Kidney (tissue), 14 donors: ENCODE results near the gene PLAU. TPM values are rescaled to one million over a fixed set of nuclear protein-coding genes. Genes with fewer than 3 reads are reported as not detected.

ENCODE experiments used
- DNase-seq, 5 donors: peaks; one replicate each; pipeline ENCODE4 v3.0.0-alpha.2; 2013 to 2020
- FAIRE-seq: peaks from 2 replicates; lab custom pipeline; 2012; peaks lifted over from hg19 to GRCh38; lab: Jason Lieb, UNC
- H3K27ac ChIP-seq, 2 donors: one replicate each; pipeline ENCODE4 v1.7.0; 2013; ENCODE audit warnings: low read depth in 2 of 2, low read length in 2 of 2, inconsistent platforms in 1 of 2
- H3K27me3 ChIP-seq: one replicate; pipeline ENCODE4 v1.7.1; 2013; ENCODE audit warnings: low read length, inconsistent platforms; ENCODE audit not compliant: control insufficient read depth, insufficient read depth
- H3K36me3 ChIP-seq, 3 donors: one replicate each; pipeline versions ENCODE4 v1.7.0 to v1.7.1; 2013; ENCODE audit warnings: low read length in 3 of 3, control low read depth in 1 of 3, inconsistent platforms in 1 of 3; ENCODE audit not compliant: insufficient read depth in 3 of 3, control insufficient read depth in 2 of 3
- H3K4me1 ChIP-seq, 3 donors: one replicate each; pipeline versions ENCODE4 v1.7.0 to v1.7.1; 2013; ENCODE audit warnings: low read length in 3 of 3, inconsistent platforms in 1 of 3, low read depth in 1 of 3; ENCODE audit not compliant: control insufficient read depth in 2 of 3, insufficient read depth in 2 of 3
- H3K4me3 ChIP-seq, 3 donors: one replicate each; pipeline versions ENCODE4 v1.7.0 to v1.8.1; 2013; ENCODE audit warnings: low read length in 3 of 3, control low read depth in 1 of 3, inconsistent platforms in 1 of 3
- H3K9ac ChIP-seq, 3 donors: one replicate each; pipeline versions ENCODE4 v1.7.0 to v1.7.1; 2013; ENCODE audit warnings: low read length in 3 of 3, control low read depth in 1 of 3, inconsistent platforms in 1 of 3
- H3K9me3 ChIP-seq, 3 donors: one replicate each; pipeline versions ENCODE4 v1.7.0 to v1.7.1; 2013; ENCODE audit warnings: low read length in 3 of 3, control low read depth in 1 of 3, inconsistent platforms in 1 of 3; ENCODE audit not compliant: control insufficient read depth in 2 of 3, insufficient read depth in 1 of 3
- CTCF ChIP-seq: IDR thresholded peaks from 3 replicates; pipeline ENCODE4 v1.5.1; 2012; ENCODE audit warnings: mild to moderate bottlenecking, moderate library complexity, borderline replicate concordance; ENCODE audit not compliant: insufficient read depth; ENCODE audit errors: extremely low read depth
- intact Hi-C: fragments of 100-400 bp; cut with DNase I; formaldehyde crosslinking; loops from one replicate; pipeline ENCODE4 v1.11.1; 2022
- polyA plus RNA-seq: library from polyadenylated mRNA; stranded (reverse); fragments of 350-450 nt; fragmentation: Illumina TruSeq; extraction: RNeasy Lipid Tissue Mini Kit (QIAGEN cat#74804); gene quantifications from one replicate; pipeline ENCODE4 v1.2.3, GENCODE V29; 2014; ENCODE audit warnings: low read depth, low replicate concordance; ENCODE audit not compliant: insufficient read depth
- total RNA-seq: library from RNA; stranded (reverse); fragmentation: NEBNext Ultra II Directional; extraction: Animal tissue kit (Norgen Biotek cat#: 25700); gene quantifications from one replicate; pipeline ENCODE4 v1.2.1, GENCODE V29; 2021
- donor health status: control.
- donor health status: control.
- donor health status: control.
- donor health status: control.
- donor health status: control.
- donor health status: DM: yes; HTN: yes; CAD: no.
- donor health status: Normal renal cell carcinoma (clear cell type).

PLAU gene
- total and polyA plus RNA-seq, 2 donors from 2014 or later, result 40.8 to 82.5 TPM

GRCh38 chr10:73899423-73899822 lies 11.5 kb upstream of the PLAU start:
- Histone ChIP-seq H3K4me1 (no peaks in the 10 kb centered on the region), H3K9me3 (no peaks in the 10 kb centered on the region), H3K27me3 (no peaks in the 10 kb centered on the region), H3K4me3 (no peak overlapping the region), H3K9ac (no peak overlapping the region), H3K36me3 (no peaks in the 10 kb centered on the region), H3K27ac (no peak overlapping the region)
- FAIRE-seq (no peak), DNase-seq (peak in 1 of 5 donors; percentile 25)
- TF ChIP-seq CTCF, result no peak
- intact Hi-C loops, result no loop called here

GRCh38 chr10:73900064-73900463 lies 10.9 kb upstream of the PLAU start:
- Histone ChIP-seq H3K27ac (no peak overlapping the region), H3K4me1 (no peaks in the 10 kb centered on the region), H3K27me3 (no peaks in the 10 kb centered on the region), H3K4me3 (no peak overlapping the region), H3K9ac (no peak overlapping the region), H3K36me3 (no peaks in the 10 kb centered on the region), H3K9me3 (no peaks in the 10 kb centered on the region)
- DNase-seq (no peak), FAIRE-seq (no peak)
- TF ChIP-seq CTCF, result no peak
- intact Hi-C loops, result no loop called here

GRCh38 chr10:73901261-73901660 lies 9.7 kb upstream of the PLAU start:
- no peaks in the 10 kb centered on the region for H3K9me3 ChIP-seq
- intact Hi-C loops, result no loop called here
- no peak overlapping the region for H3K4me3 ChIP-seq
- H3K27me3 ChIP-seq, result no peaks in the 10 kb centered on the region
- no peak for TF ChIP-seq CTCF
- H3K4me1 ChIP-seq, result no peaks in the 10 kb centered on the region
- DNase-seq (no peak), FAIRE-seq (no peak)
- no peak overlapping the region for H3K27ac ChIP-seq
- no peak overlapping the region for H3K9ac ChIP-seq
- no peaks in the 10 kb centered on the region for H3K36me3 ChIP-seq

GRCh38 chr10:73902351-73902750 lies 8.6 kb upstream of the PLAU start:
- Histone ChIP-seq H3K27me3 (no peaks in the 10 kb centered on the region), H3K27ac (no peak overlapping the region), H3K4me1 (peaks cover 0 to 8% (median 6%) of the 10 kb centered on the region in 3 donors), H3K9me3 (no peaks in the 10 kb centered on the region), H3K9ac (no peak overlapping the region), H3K36me3 (no peaks in the 10 kb centered on the region), H3K4me3 (no peak overlapping the region)
- DNase-seq, result peak in 1 of 5 donors; percentile 6
- intact Hi-C loops, result no loop called here
- no peak for TF ChIP-seq CTCF
- no peak for FAIRE-seq
